ENCODE measurements around the gene DNAH11.

GRCh38 chr7:21587139-21587784 lies 44.4 kb downstream of the DNAH11 start:
- TF ChIP-seq EZH2 (IDR thresholded peaks at IDR 0.05; ENCODE audit: borderline replicate concordance, low read length) (no peak), CTCF (conservative IDR thresholded peaks at IDR 0.05 in 1 of 2, IDR thresholded peaks at IDR 0.05 in 1 of 2; ENCODE audit: extremely low read depth in 1 of 2, insufficient read depth in 1 of 2, low read depth in 1 of 2, low read length in 2 of 2) (no peak)
